ES-I3 (cell line): ENCODE results near the gene MTSS2.

Experiments used
- H3K36me3 ChIP-seq: 2 replicates; pipeline ENCODE4 v1.6.1; 2013; ENCODE audit warnings: mild to moderate bottlenecking, low read length, control low read depth, moderate library complexity; ENCODE audit not compliant: insufficient read depth
- H3K4me1 ChIP-seq: 2 replicates; pipeline ENCODE4 v1.6.1; 2013; ENCODE audit warnings: mild to moderate bottlenecking, control low read depth, low read length; ENCODE audit not compliant: insufficient read depth
- H3K9ac ChIP-seq: 2 replicates; pipeline ENCODE4 v1.6.1; 2013; ENCODE audit warnings: low read depth, mild to moderate bottlenecking, low read length, moderate library complexity
- H3K9me3 ChIP-seq: 2 replicates; pipeline ENCODE4 v1.6.1; 2013; ENCODE audit warnings: mild to moderate bottlenecking, low read length, moderate library complexity; ENCODE audit not compliant: control insufficient read depth, insufficient read depth

Gene MTSS2

GRCh38 chr16:70709457-70709856 lies 23.6 kb upstream of the MTSS2 start:
- H3K4me1 ChIP-seq, result peaks cover 17% of the 10 kb centered on the region
- no peak overlapping the region for H3K9ac ChIP-seq

GRCh38 chr16:70708366-70709246 lies 22.8 kb upstream of the MTSS2 start:
- no peaks in the 10 kb centered on the region for H3K9me3 ChIP-seq
- H3K4me1 ChIP-seq, result peaks cover 20% of the 10 kb centered on the region
- no peaks in the 10 kb centered on the region for H3K36me3 ChIP-seq
- no peak overlapping the region for H3K9ac ChIP-seq

More at GRCh38 chr16:70709457-70709856, 23.6 kb upstream of the MTSS2 start:
- Histone ChIP-seq H3K9me3 (no peaks in the 10 kb centered on the region), H3K36me3 (no peaks in the 10 kb centered on the region)

GRCh38 chr16:70706948-70707465 lies 21.2 kb upstream of the MTSS2 start:
- Histone ChIP-seq H3K9me3 (no peaks in the 10 kb centered on the region), H3K36me3 (no peaks in the 10 kb centered on the region), H3K9ac (no peak overlapping the region), H3K4me1 (peaks cover 20% of the 10 kb centered on the region; the same call in 1 of the 2 replicates)

GRCh38 chr16:70705056-70705455 lies 19.2 kb upstream of the MTSS2 start:
- H3K9ac ChIP-seq, result no peak overlapping the region
- peaks cover 20% of the 10 kb centered on the region; the same call in 1 of the 2 replicates for H3K4me1 ChIP-seq
- H3K9me3 ChIP-seq, result no peaks in the 10 kb centered on the region
- no peaks in the 10 kb centered on the region for H3K36me3 ChIP-seq

GRCh38 chr16:70704586-70704985 lies 18.7 kb upstream of the MTSS2 start:
- Histone ChIP-seq H3K4me1 (peaks cover 20% of the 10 kb centered on the region; the same call in 1 of the 2 replicates), H3K9me3 (no peaks in the 10 kb centered on the region), H3K36me3 (no peaks in the 10 kb centered on the region), H3K9ac (no peak overlapping the region)

GRCh38 chr16:70703835-70704381 lies 18.1 kb upstream of the MTSS2 start:
- H3K9ac ChIP-seq, result no peak overlapping the region

GRCh38 chr16:70703041-70703834 lies 17.4 kb upstream of the MTSS2 start:
- no peaks in the 10 kb centered on the region for H3K36me3 ChIP-seq
- no peaks in the 10 kb centered on the region for H3K9me3 ChIP-seq
- no peak overlapping the region for H3K9ac ChIP-seq
- peaks cover 20% of the 10 kb centered on the region; the same call in 1 of the 2 replicates for H3K4me1 ChIP-seq

More at GRCh38 chr16:70703835-70704381, 18.1 kb upstream of the MTSS2 start:
- no peaks in the 10 kb centered on the region for H3K9me3 ChIP-seq
- no peaks in the 10 kb centered on the region for H3K36me3 ChIP-seq
- peaks cover 20% of the 10 kb centered on the region; the same call in 1 of the 2 replicates for H3K4me1 ChIP-seq

- H3K9ac ChIP-seq, result no peak overlapping the region
- peaks cover 20% of the 10 kb centered on the region; the same call in 1 of the 2 replicates for H3K4me1 ChIP-seq
- H3K9me3 ChIP-seq, result no peaks in the 10 kb centered on the region
- no peaks in the 10 kb centered on the region for H3K36me3 ChIP-seq
These were observed 16.8 kb upstream of the MTSS2 start for GRCh38 chr16:70702624-70703023.

- H3K9me3 ChIP-seq, result no peaks in the 10 kb centered on the region
- peaks cover 17% of the 10 kb centered on the region; the same call in 1 of the 2 replicates for H3K4me1 ChIP-seq
- no peaks in the 10 kb centered on the region for H3K36me3 ChIP-seq
- no peak overlapping the region for H3K9ac ChIP-seq
These were observed 16.1 kb upstream of the MTSS2 start for GRCh38 chr16:70701998-70702397.

GRCh38 chr16:70701596-70701995 lies 15.7 kb upstream of the MTSS2 start:
- Histone ChIP-seq H3K36me3 (no peaks in the 10 kb centered on the region), H3K4me1 (peaks cover 20% of the 10 kb centered on the region; the same call in 1 of the 2 replicates), H3K9ac (no peak overlapping the region), H3K9me3 (no peaks in the 10 kb centered on the region)

- H3K9ac ChIP-seq, result no peak overlapping the region
These were observed 15.2 kb upstream of the MTSS2 start for GRCh38 chr16:70701036-70701435.

GRCh38 chr16:70700101-70701020 lies 14.5 kb upstream of the MTSS2 start:
- no peaks in the 10 kb centered on the region for H3K9me3 ChIP-seq
- no peak overlapping the region for H3K9ac ChIP-seq
- H3K36me3 ChIP-seq, result no peaks in the 10 kb centered on the region
- peaks cover 27% of the 10 kb centered on the region; the same call in 1 of the 2 replicates for H3K4me1 ChIP-seq

More at GRCh38 chr16:70701036-70701435, 15.2 kb upstream of the MTSS2 start:
- Histone ChIP-seq H3K36me3 (no peaks in the 10 kb centered on the region), H3K9me3 (no peaks in the 10 kb centered on the region), H3K4me1 (peaks cover 20% of the 10 kb centered on the region; the same call in 1 of the 2 replicates)

- no peak overlapping the region for H3K9ac ChIP-seq
- peaks cover 34% of the 10 kb centered on the region; the same call in 1 of the 2 replicates for H3K4me1 ChIP-seq
- no peaks in the 10 kb centered on the region for H3K36me3 ChIP-seq
- no peaks in the 10 kb centered on the region for H3K9me3 ChIP-seq
These were observed 13.8 kb upstream of the MTSS2 start for GRCh38 chr16:70699696-70700095.
